ENCODE data around the gene TSPAN11.

Gene TSPAN11

DNA sequence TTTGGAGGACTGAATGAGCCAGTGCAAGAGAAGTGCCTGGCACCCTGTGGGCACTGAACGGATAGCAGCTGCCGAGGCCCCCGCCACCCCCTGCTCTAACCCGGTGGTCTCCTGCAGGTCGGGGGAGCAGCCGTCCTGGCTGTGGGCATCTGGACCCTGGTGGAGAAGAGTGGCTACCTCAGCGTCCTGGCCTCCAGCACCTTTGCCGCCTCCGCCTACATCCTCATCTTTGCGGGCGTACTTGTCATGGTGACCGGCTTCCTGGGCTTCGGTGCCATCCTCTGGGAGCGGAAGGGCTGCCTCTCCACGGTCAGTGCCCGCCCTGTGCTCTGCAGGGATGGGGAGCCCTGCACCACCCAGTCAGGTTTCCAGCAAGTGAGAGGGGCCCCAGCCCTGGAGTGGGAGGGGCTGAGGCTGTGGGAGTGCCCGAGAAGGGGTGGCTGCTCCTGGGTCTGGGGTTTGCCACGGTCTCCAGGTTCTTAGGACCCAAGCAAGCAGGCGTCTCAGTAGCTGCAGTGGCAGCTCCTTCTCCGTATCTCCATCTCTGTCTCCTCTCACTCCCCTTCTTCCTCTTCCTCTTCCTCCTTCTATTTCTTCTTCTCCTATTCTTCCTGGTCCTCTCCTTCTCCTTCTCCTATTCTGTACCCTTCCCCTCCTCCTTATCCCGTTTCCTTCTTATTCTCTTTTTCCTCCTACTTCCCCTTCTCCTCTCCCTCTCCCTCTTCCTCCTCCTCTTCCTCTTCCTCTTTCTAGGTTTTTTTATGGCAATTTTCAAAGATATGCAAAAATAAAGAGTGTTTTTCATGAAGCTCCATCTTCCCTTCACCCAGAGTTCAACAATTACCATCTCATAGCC, 37.4 kb downstream of the TSPAN11 start:
- TF ChIP-seq EZH2phosphoT487 (conservative IDR thresholded peaks at IDR 0.05; ENCODE audit: low read length): no peak
- TF ChIP-seq, protein P1, sequence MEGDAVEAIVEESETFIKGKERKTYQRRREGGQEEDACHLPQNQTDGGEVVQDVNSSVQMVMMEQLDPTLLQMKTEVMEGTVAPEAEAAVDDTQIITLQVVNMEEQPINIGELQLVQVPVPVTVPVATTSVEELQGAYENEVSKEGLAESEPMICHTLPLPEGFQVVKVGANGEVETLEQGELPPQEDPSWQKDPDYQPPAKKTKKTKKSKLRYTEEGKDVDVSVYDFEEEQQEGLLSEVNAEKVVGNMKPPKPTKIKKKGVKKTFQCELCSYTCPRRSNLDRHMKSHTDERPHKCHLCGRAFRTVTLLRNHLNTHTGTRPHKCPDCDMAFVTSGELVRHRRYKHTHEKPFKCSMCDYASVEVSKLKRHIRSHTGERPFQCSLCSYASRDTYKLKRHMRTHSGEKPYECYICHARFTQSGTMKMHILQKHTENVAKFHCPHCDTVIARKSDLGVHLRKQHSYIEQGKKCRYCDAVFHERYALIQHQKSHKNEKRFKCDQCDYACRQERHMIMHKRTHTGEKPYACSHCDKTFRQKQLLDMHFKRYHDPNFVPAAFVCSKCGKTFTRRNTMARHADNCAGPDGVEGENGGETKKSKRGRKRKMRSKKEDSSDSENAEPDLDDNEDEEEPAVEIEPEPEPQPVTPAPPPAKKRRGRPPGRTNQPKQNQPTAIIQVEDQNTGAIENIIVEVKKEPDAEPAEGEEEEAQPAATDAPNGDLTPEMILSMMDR (IDR thresholded peaks at IDR 0.05; ENCODE audit: insufficient read depth, low read length, poor library complexity, severe bottlenecking): no peak
- Histone ChIP-seq H3K79me2 (ENCODE audit: insufficient read depth, low read length) (no peaks in the 10 kb centered on the region), H3K36me3 (ENCODE audit: low read length) (no peaks in the 10 kb centered on the region), H3K27ac (ENCODE audit: low read depth, low read length) (no peak overlapping the region), H2AFZ (ENCODE audit: low read depth, low read length, severe bottlenecking) (no peak overlapping the region), H3K27me3 (ENCODE audit: low read length) (no peaks in the 10 kb centered on the region), H3K9me3 (ENCODE audit: insufficient read depth, low read length) (no peaks in the 10 kb centered on the region), H3K4me3 (ENCODE audit: insufficient read depth, low read length, poor library complexity, severe bottlenecking) (no peak overlapping the region), H3K9me2 (replicated peaks; ENCODE audit: insufficient read depth, low read length) (no peaks in the 10 kb centered on the region), H3F3A (ENCODE audit: insufficient read depth) (no peaks in the 10 kb centered on the region), H3K9ac (ENCODE audit: low read length) (no peak overlapping the region), H3K4me2 (ENCODE audit: low read depth, low read length, poor library complexity, severe bottlenecking) (no peak overlapping the region), H4K20me1 (ENCODE audit: low read depth, low read length) (no peaks in the 10 kb centered on the region)

DNA sequence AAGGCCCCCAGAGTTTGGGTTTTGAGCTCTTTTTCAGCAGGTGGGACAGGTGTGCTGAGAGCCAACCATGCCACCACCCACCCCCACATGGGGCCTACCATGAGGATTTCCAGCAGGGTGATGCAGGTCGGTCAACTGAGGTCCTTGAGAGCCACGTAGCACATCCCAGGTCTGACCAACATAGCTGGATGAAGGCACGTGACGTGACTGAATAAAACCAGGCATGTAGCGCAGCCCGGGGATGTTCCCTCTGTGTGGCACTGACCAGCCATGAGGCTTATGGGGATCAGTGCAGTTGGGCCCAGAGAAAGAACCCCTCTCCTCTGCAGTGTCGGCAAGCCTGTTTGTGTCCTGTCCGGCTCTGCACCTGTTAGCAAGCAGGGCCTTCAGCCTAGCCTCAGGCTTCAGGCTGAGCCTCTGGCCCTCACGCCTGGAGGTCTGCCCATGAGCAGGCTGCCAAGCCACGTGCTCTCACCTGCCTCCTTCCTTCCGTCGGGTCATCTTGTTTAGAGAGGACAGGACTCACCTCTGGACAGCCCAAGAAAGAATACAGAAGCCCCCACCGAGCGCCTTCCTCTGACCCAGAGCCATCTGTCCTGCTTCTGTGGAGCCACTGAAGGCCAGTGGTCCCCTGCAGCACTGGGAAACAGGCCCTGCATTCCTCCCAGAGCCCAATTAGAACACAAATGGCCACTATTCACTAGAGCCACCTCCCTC, 38.5 kb downstream of the TSPAN11 start:
- no peaks in the 10 kb centered on the region for H3K9me3 ChIP-seq (ENCODE audit: insufficient read depth, low read length)
- TF ChIP-seq, protein P1 (IDR thresholded peaks at IDR 0.05; ENCODE audit: insufficient read depth, low read length, poor library complexity, severe bottlenecking): no peak
- no peak for TF ChIP-seq EZH2phosphoT487 (conservative IDR thresholded peaks at IDR 0.05; ENCODE audit: low read length)

DNA sequence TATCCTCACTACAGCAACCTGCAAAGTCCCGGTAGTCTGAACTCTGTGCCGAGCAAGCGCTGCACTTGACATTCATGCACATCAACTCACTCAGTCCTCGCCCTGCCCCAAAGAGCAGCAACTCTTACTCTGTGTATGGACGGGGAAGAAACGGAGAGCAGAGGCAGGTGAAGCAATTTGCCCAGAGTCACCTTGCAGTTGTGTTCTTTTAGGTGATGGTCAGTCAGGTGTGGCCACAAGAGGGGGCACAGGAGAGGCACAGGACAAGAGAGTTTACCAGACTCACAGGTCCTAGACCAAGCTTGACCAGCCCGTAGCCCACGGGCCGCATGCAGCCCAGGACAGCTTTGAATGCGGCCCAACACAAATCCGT, 39.1 kb downstream of the TSPAN11 start:
- Histone ChIP-seq H3K4me2 (ENCODE audit: low read depth, low read length, poor library complexity, severe bottlenecking) (no peak overlapping the region), H3F3A (ENCODE audit: insufficient read depth) (no peaks in the 10 kb centered on the region), H3K4me3 (ENCODE audit: insufficient read depth, low read length, poor library complexity, severe bottlenecking) (no peak overlapping the region), H3K27ac (ENCODE audit: low read depth, low read length) (no peak overlapping the region), H3K9me2 (replicated peaks; ENCODE audit: insufficient read depth, low read length) (no peaks in the 10 kb centered on the region), H4K20me1 (ENCODE audit: low read depth, low read length) (no peaks in the 10 kb centered on the region), H3K36me3 (ENCODE audit: low read length) (no peaks in the 10 kb centered on the region), H3K27me3 (ENCODE audit: low read length) (no peaks in the 10 kb centered on the region), H3K79me2 (ENCODE audit: insufficient read depth, low read length) (no peaks in the 10 kb centered on the region), H3K9ac (ENCODE audit: low read length) (no peak overlapping the region), H3K9me3 (ENCODE audit: insufficient read depth, low read length) (no peaks in the 10 kb centered on the region), H2AFZ (ENCODE audit: low read depth, low read length, severe bottlenecking) (no peak overlapping the region)
- TF ChIP-seq EZH2phosphoT487 (conservative IDR thresholded peaks at IDR 0.05; ENCODE audit: low read length): no peak
- TF ChIP-seq, protein P1 (IDR thresholded peaks at IDR 0.05; ENCODE audit: insufficient read depth, low read length, poor library complexity, severe bottlenecking): no peak

More for the DNA sequence above, 38.5 kb downstream of the TSPAN11 start:
- no peaks in the 10 kb centered on the region for H3K27me3 ChIP-seq (ENCODE audit: low read length)
- no peak overlapping the region for H3K4me2 ChIP-seq (ENCODE audit: low read depth, low read length, poor library complexity, severe bottlenecking)
- H3K36me3 ChIP-seq (ENCODE audit: low read length): no peaks in the 10 kb centered on the region
- H3K27ac ChIP-seq (ENCODE audit: low read depth, low read length): no peak overlapping the region
- no peak overlapping the region for H3K9ac ChIP-seq (ENCODE audit: low read length)
- no peaks in the 10 kb centered on the region for H3K79me2 ChIP-seq (ENCODE audit: insufficient read depth, low read length)
- H3F3A ChIP-seq (ENCODE audit: insufficient read depth): no peaks in the 10 kb centered on the region
- no peak overlapping the region for H2AFZ ChIP-seq (ENCODE audit: low read depth, low read length, severe bottlenecking)
- H3K9me2 ChIP-seq (replicated peaks; ENCODE audit: insufficient read depth, low read length): no peaks in the 10 kb centered on the region
- no peaks in the 10 kb centered on the region for H4K20me1 ChIP-seq (ENCODE audit: low read depth, low read length)
- no peak overlapping the region for H3K4me3 ChIP-seq (ENCODE audit: insufficient read depth, low read length, poor library complexity, severe bottlenecking)

Data from SU-DHL-6 (cell line).